NCI-H446 treated with DMSO at 0.1 percent for 48 hours (cell line): ENCODE measurements around the gene PLSCR3.

Source experiments
- DNase-seq: peaks from one replicate; lab custom pipeline; 2025; lab: John Stamatoyannopoulos, UW

Gene PLSCR3

DNA sequence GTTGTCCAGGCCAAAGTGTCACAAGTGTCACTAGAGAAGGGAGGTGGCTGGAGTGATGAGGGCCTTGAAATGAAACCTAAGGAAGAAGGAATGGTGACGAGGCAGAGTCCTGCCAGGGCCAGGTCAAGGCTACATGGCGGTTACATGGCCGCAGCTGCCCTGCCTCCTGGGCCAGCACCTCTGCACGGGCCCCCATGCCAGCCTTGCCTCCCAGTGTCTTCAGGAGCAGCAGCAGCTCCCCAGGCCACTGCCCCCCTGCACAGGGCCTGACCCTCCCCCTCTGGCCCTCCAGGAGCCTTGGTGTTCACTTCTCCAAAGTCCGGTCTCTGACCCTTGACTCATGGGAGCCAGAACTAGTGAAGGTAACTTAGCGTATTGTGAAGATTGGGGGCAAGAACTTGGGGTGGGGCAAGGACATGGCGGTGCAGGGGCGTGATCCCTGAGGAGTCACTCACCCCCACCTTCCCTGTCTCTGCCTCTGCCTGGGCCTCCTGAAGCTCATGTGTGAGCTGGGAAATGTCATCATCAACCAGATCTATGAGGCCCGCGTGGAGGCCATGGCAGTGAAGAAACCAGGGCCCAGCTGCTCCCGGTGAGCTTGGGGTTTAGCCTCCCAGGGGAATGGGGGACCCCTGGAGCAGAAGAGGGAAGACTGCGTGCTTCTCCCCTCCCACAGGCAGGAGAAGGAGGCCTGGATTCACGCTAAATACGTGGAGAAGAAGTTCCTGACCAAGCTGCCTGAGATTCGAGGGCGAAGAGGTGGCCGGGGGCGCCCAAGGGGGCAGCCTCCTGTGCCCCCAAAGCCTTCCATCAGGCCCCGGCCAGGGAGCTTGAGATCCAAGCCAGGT is 46.5 kb downstream of the PLSCR3 start:
- no peak for DNase-seq

- DNase-seq, result no peak
Measured at GRCh38 chr17:7346761-7347614, 47.3 kb downstream of the PLSCR3 start.

DNA sequence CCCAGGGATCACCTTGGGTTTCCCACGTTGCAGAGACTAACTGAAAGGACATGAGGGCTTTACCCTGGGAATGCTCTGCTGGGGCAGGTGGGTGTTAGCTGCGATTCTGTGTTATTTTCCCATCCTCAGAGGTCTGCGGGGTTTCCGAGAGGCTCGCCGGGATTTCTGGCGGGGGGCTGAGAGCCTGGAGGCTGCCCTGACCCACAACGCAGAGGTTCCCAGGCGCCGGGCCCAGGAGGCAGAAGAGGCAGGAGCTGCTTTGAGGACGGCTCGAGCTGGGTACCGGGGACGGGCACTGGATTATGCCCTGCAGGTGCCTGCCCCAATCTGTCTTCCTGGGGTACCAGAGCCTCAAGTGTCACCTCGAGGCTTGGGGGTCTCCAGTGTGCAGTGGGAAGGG is 51.1 kb downstream of the PLSCR3 start:
- no peak for DNase-seq

- no peak for DNase-seq
Measured at GRCh38 chr17:7341842-7342241, 52.5 kb downstream of the PLSCR3 start.

DNA sequence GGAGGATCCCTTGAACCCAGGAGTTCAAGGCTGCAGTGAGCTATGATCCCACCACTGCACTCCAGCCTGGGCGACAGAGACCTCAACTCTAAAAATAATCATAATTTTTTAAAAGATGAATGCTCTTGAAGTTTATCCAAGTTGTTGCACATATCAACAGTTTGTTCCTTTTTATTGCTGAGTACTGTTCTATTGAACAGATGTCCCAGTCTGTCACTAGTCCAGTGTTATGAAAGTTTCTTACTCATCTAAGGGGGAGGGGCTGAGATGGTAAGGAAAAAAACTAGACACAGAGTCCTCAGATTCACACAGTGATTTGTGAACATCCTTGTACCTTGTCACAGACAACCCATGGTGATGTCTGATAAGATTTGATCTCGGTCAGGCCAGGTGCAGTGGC is 54.1 kb downstream of the PLSCR3 start:
- no peak for DNase-seq
